GM21381 (cell line): ENCODE results near the gene SOX11.

Experiments used
- ATAC-seq: cut with Tn5 transposase; IDR thresholded peaks from one replicate; pipeline ENCODE4 v1.9.1; 2021; ENCODE audit warnings: mild to moderate bottlenecking, moderate library complexity; ENCODE audit not compliant: unreplicated experiment

Gene SOX11

DNA sequence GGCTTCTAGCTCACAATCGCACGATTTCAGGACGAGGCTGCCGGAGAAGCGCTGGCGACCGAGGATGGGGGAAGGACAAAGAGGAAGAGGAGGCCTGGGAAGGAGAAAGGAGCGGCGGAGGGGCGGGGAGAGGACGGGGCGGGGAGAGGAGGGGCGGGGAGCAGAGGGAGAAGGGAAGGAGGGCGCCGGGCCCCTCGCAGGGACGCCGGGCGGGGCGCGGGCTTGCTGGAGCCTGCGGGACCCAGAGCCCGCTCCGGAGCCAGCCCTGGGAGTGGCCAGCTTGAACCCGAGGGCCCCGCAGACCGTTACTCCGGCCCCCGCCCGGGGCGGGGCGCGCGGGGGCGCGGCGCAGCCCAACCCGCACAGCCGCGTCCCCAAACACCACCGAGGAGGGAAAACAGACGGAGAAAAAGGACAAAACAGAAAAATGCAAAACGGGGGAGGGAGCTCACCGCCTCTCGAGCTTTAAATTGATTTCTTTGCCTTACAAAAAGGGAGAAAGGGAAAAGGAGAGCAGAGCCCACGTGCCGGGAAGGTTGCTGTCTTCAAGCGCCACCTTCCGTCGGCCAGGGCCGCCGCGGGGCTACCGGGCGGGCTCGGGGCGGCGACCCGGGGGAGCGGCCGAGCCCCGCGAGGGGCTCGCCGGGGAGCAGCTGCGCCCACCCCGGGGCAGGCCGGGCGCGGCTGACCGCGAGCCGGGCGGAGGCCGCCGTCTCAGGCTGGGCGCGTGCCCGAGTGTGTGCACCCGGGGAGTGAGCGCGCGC is 781 bp upstream of the SOX11 start:
- no peak for ATAC-seq

DNA sequence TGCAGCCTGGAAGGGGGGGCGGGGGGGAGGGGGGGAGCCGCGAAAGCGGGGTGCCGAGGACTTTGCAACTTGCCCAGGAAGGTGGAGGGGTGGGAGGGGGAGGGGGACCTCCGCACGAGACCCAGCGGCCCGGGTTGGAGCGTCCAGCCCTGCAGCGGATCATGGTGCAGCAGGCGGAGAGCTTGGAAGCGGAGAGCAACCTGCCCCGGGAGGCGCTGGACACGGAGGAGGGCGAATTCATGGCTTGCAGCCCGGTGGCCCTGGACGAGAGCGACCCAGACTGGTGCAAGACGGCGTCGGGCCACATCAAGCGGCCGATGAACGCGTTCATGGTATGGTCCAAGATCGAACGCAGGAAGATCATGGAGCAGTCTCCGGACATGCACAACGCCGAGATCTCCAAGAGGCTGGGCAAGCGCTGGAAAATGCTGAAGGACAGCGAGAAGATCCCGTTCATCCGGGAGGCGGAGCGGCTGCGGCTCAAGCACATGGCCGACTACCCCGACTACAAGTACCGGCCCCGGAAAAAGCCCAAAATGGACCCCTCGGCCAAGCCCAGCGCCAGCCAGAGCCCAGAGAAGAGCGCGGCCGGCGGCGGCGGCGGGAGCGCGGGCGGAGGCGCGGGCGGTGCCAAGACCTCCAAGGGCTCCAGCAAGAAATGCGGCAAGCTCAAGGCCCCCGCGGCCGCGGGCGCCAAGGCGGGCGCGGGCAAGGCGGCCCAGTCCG is 540 bp downstream of the SOX11 start:
- no peak for ATAC-seq

DNA sequence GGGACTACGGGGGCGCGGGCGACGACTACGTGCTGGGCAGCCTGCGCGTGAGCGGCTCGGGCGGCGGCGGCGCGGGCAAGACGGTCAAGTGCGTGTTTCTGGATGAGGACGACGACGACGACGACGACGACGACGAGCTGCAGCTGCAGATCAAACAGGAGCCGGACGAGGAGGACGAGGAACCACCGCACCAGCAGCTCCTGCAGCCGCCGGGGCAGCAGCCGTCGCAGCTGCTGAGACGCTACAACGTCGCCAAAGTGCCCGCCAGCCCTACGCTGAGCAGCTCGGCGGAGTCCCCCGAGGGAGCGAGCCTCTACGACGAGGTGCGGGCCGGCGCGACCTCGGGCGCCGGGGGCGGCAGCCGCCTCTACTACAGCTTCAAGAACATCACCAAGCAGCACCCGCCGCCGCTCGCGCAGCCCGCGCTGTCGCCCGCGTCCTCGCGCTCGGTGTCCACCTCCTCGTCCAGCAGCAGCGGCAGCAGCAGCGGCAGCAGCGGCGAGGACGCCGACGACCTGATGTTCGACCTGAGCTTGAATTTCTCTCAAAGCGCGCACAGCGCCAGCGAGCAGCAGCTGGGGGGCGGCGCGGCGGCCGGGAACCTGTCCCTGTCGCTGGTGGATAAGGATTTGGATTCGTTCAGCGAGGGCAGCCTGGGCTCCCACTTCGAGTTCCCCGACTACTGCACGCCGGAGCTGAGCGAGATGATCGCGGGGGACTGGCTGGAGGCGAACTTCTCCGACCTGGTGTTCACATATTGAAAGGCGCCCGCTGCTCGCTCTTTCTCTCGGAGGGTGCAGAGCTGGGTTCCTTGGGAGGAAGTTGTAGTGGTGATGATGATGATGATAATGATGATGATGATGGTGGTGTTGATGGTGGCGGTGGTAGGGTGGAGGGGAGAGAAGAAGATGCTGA is 1.4 kb downstream of the SOX11 start:
- no peak for ATAC-seq

DNA sequence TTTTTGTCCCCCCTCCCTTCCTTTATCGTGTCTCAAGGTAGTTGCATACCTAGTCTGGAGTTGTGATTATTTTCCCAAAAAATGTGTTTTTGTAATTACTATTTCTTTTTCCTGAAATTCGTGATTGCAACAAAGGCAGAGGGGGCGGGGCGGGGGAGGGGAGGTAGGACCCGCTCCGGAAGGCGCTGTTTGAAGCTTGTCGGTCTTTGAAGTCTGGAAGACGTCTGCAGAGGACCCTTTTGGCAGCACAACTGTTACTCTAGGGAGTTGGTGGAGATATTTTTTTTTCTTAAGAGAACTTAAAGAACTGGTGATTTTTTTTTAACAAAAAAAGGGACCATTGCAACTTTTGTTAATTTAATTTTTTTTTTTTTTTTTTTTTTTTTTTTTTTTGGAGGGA is 2.1 kb downstream of the SOX11 start:
- no peak for ATAC-seq

DNA sequence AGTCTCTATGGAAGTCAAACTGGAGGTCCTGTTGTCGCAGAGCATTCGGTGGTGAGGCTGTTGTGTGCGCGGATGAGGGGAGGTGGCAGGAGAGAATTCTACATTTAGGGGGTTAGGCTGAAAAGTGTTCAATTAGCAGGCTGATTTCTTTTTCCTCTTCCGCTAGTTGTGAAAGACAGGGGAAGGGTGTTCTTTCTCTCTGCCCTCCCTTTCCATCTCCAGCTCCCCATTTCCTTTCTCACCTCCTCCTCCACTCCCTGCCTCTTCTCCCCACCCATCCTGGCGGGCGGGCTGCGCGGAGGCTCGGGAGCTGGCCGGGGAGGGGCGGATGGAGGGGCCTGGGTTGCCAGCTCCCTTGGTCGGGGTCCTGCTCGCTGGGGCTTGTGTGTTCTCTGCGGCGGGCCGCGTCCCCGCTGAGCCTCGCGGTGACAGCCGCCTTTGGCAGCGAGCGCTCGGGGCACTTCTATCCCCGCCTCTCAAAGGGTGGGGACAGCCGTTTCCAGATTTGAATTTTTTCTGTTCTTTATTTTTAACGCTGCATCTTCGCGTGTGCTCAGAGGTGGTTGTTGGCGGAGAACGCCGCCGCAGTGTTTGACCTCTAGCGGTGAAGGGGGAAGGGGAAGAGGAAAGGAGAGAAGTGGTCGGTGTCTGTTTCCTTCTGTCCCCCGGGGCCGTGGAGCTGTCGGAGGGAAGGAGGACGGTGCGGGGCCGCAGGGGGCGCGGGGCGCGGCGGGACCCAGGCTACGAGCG is 3.6 kb downstream of the SOX11 start:
- no peak for ATAC-seq

DNA sequence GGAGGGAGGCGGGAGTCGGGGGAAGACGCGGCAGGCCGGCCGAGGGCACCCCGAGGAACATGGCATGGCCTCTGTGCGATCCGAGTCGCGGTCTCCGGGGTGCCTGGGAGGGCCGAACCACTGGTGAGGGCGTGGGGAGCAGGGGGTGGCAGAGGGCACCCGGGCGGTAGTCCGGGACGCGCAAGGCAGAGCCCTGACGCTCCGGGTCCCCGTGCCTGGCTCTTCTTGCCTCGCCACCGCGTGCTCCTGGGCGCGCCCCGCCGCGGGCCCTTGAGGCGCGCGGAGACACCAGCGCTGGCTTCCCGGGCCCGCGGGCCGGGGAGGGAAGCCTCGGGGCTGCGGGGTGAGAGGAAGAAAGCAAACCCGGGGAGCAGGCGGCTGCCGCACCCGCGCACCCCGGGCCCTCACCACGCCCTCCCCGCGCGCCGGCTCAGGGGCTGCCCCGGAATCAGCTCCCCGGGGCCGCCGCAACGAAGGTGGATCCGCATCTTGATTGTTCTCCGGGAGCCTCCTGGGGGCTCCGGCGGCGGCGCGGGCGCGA is 4.3 kb downstream of the SOX11 start:
- ATAC-seq = no peak

DNA sequence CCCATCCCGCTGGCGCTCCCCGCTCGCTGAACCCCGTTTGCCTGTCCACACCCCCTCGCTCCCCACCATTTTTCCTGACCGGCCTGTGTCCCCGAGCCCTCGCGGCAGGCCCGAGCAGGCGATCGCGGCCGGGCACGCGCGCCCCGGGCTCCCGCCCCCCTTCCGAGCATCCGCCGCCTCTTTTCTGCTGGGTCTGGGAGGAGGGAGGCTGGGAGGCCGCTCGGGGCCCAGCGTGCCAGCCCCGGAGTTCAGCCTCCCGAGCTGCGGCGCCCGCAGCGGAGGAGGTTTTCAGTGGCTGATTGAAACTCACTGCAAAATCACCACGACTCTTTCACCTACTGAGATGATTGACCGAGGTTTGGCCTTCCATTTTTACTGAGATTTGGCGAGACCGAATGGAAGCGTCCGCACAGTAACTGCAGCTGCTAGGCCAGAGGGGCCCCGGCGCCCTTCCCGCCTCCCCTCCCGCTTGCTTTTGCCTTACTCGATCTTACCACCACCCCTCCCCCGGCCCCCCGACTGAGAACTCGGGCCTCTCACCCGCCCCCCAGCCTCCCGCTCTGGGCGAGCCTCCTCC is 4.8 kb downstream of the SOX11 start:
- ATAC-seq = no peak

DNA sequence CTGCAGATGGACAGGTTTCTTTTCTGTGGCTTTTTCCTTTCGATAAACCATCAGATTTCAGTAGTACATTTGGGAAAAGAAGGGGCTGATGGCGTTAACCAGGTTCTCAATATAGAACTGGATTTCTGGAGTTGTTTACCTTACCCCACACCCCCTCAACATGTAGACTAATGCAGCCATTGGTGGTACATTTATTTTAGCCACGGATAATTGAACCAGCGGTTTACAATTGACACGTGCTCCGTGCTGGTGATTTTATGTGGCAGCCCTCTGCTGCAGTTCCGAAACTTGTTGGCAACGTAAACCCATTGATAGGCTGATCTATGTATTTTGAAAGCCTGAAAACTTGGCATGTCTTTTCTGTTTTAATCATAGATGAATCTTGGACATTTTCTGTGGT is 5.4 kb downstream of the SOX11 start:
- no peak for ATAC-seq

DNA sequence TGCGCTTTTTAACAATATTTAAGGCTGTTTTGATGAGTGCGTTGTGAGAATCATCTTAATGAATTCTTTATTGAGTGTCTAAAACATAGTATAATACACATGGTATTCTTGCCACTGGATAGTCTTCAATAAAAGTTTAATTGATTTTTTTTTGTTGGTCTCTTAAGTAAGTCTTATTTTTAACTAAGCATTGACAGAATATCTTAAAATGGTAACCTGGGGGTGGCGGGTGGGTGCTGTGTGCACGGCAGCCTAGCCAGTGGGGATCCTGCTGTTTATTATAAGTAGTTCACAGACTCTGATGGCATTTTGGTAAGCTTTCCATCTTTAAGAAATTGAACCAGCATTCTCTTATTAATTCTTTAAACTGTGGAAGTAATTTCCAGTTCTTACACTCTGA is 6.0 kb downstream of the SOX11 start:
- no peak for ATAC-seq

DNA sequence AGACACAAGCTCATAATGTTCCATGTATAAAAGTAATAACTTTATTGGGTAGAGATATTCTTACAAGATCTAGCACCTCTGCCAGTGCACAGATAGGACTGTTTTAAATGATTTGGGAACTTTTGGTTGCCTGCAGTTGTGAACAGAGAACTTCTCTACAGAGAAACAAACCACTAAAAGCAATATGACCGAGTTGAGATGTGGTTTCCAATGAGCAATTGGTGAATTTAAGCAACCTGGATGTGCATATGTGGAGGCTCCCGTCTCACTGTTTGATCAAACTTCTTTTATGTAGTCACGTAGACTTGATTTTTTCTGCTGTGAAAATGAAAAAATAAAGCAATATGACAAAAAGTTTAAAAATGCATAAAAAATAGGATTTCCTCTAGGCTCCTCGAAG is 7.8 kb downstream of the SOX11 start:
- no peak for ATAC-seq

DNA sequence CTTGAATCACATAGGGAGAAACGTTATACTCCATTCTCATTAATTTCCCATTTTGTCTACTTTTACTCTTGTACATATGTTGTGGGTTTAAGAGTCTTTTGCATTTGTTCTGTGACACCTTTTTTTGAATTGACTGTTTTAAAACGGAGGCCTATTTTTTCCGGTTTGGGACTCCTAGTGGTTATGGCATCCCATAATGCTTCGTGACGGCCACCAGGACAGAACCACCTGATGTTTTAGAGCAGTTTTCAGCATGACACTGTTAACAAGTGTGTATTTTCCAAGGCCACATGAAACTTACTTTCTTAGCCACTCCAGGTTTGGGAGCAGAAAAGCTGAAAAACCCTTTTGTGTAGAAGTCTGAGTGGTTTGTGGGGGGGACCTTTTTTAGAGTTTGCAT is 8.4 kb downstream of the SOX11 start:
- no peak for ATAC-seq

DNA sequence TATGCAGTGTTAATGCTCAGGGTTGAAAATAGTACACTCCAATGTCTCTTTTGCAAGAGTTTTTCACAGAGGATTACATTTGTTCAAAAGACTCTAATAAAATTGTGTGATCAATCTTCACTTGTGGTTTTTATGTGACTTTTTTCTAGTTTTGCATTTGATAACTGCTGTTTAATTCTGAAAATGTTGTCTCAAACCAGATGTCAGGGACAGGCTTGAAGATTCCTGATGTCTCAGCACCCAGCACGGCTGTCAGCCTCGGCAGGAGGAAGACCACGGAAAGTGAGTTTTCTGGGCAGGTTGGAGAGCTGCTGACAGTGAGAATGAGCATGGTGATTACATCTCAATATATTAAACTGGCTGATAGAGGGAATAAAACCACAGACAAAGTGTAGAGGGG is 9.1 kb downstream of the SOX11 start:
- no peak for ATAC-seq

DNA sequence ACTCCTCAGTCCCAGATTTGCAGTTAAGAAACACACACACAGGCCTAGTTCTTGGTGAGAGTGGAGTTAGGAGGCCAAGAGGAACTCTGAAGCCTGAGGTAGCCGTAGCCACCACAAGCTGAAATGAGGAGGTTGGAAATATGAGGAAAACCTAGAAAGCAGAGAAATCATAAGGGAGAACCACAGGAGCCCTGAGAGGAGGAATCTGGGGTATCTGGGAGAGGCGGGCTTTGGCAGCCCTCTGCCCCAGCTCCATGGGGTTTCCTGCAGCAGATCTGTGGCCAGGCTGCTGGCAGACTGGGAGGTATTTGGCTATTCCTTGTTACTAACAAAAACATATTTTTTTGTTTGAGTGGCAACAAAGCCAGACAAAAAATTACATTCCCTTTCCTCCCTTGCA is 11.0 kb downstream of the SOX11 start:
- no peak for ATAC-seq

DNA sequence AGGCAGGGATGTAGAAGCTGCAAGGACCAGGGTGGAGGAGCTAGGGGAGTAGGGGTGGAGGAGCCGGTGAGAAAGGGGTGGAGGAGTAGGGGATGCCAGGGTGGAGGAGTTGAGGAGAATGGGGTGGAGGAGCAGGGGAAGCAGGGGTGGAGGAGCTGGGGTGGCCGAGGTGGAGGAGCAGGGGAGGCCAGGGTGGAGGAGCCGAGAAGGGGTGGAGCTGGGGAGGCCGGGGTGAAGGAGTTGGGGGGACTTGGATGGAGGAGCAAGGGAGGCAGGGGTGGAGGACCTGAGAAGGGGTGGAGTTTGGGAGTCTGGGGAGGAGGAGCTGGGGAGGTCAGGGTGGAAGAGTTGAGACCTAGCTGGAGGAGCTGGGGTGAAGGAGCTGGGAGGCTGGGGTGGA is 13.3 kb downstream of the SOX11 start:
- ATAC-seq = no peak

DNA sequence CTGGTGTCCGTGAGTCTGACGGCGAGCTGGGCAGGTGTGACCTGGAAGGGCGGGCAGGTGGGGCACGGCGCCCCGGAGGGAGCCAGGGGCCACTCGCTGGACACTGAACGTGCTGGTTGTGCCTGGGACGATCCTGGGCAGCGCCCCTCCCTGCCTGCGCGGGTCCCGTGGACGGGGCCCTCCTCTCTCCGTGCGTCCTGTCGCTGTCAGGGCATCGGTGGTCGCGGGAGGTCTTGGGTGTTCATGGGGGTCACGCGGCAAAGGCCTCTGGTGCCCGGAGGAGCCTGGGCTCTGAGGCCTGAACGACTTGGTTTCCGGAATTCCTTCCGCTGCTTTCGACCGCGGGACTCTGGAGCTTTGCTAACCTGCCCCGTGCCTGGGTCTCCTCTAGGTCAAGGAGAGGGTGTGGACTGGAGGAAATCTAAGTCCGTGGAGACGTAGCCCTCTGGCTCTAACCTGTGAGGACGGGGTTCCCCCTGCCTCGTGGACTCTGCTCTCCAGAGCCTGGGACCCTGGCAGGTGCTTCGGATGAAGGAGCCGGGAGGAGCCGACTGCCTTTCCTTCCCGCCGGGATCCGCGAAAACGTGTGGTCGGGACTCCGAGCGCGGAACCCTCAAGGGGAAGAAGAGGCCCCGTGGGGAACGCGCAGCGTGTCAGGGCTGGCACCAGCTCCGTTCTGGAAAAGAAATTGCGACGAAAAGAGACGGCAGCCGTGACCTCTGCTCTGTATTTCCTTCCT is 14.7 kb downstream of the SOX11 start:
- ATAC-seq = no peak

DNA sequence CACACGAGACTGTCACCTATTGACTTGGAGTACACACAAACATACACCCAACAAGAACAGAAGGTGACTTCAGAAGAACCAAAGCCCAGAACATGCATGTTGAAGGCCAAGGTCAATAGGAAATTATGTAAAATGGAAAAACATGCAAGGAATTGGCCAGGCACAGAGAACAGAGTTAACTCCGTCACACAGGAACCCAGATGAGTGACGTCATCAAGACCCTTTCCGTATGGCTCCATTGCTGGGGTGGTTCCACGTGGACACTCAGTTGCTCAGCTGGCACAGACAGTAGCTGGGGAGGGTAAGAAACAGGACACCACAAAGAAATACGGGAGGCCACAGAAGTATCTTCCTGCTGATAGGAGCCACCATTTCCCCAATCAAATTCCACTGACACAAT is 18.4 kb downstream of the SOX11 start:
- no peak for ATAC-seq

DNA sequence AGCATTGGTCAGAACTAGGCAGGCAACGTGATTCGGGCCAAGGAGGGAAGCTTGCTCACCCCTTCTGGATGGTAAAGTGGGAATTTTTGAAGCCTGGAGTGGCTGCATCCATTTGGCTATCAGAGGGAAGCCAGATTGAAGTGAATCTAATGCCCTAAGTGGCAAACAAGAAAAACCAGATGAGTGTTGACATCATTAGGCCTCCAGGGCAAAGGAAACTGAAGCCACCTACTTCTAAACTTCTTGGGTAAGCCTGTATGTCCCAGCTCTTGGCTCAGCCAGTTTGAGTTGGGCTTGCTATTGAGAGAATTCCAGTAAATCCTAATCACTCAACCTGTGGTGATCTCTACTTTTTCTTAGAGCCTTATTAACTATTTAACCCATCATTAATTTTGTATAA is 20.9 kb downstream of the SOX11 start:
- ATAC-seq = no peak

DNA sequence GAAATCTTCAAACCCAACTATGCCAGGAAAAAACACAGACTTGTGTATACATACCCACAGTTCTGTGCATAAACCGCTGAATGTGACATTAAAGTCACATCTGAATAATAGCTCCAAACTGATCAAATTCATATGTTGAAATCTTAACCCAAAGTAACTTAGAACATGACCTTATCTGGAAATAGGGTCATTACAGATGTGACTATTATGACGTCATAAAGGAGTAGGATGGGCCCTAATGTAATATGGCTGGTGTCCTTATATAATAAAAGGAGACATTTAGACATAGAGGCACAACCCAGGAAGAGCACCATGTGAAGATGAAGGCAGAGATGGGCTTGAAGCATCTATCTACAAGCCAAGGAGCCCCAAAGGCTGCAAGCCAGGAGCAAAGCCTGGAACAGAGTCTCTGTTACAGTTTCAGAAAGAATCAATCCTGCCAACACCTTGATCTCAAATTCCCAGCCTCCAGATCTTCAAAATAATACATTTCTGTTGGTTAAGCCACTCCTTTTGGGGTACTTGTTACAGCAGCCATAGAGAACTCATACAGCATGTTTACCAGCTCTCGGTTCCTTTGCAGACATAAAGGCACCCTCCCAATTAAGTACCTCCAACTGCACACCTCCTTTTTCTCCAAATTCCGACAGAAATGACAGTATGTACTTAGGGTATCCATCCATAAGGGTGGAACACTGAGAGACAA is 27.6 kb downstream of the SOX11 start:
- no peak for ATAC-seq

DNA sequence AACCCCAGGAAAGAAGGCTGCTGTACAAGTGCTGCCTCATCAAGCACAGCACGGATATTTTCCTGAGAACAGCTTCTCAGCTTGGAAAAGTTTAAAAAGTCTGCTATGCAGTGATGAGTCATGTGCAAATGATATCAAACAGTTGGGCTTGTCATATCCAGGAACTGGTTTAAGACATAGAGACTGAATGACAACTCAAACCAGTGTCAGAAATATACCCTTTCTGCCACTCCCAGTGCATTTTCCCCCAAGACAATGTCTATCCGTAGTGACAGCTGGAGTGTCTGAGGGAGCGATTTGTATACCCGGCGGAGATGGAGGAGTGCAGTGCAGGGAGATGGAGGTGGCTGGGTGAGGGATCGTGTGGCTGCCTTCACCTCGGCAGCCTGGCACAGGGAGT is 28.2 kb downstream of the SOX11 start:
- ATAC-seq = no peak
